IMR-90 (cell line): Measurements from ENCODE around the gene PAXX. TPM values are rescaled to one million over a fixed set of nuclear protein-coding genes. Genes with fewer than 3 reads are reported as not detected.
A peak's percentile ranks its signal among the peaks of the same experiment; 100 is the strongest.

Experiments used
- ATAC-seq: fragments of 200-7000 bp; cut with Tn5 transposase; 2 replicates; pipeline ENCODE4 v1.9.1; 2020; ENCODE audit warnings: low read depth, mild to moderate bottlenecking, moderate library complexity
- BruUV-seq: library from RNA; stranded (reverse); fragments of 400-500 nt; replicated peaks from 2 replicates; lab custom pipeline; 2021; lab: Mats Ljungman, UMichigan
- CTCF ChIA-PET: fragments of 300-600 bp; formaldehyde crosslinking; extraction: SDS; loops from one replicate; lab custom pipeline; 2021; ENCODE audit warnings: antibody characterized with exemption; lab: Yijun Ruan, JAX
- POLR2A ChIA-PET: fragments of 300-600 bp; sonication (Branson Sonifier 250); formaldehyde crosslinking; loops from one replicate; lab custom pipeline; 2022; ENCODE audit warnings: antibody characterized with exemption; ENCODE audit not compliant: unreplicated experiment; lab: Charles Lee
- DNase-seq: peaks from one replicate; pipeline ENCODE4 v3.0.0; 2013
- H2AFZ ChIP-seq: replicated peaks from 2 replicates; pipeline ENCODE3; 2013; ENCODE audit warnings: low read length, mild to moderate bottlenecking; ENCODE audit not compliant: poor library complexity
- H2AK5ac ChIP-seq: 2 replicates; pipeline ENCODE4 v1.6.1; 2013; ENCODE audit warnings: low read depth, low read length, inconsistent platforms
- H2AK9ac ChIP-seq: replicated peaks from 2 replicates; pipeline ENCODE3; 2013; ENCODE audit warnings: mild to moderate bottlenecking, low read depth, low read length, moderate library complexity; ENCODE audit not compliant: poor library complexity
- H2BK120ac ChIP-seq: 2 replicates; pipeline ENCODE4 v1.6.1; 2013; ENCODE audit warnings: low read depth, low read length, inconsistent platforms
- H2BK15ac ChIP-seq: 3 replicates; pipeline ENCODE4 v1.6.1; 2013; ENCODE audit warnings: low read depth, low read length, inconsistent platforms
- H2BK20ac ChIP-seq: 2 replicates; pipeline ENCODE4 v1.6.1; 2013; ENCODE audit warnings: low read depth, mild to moderate bottlenecking, inconsistent platforms, low read length, moderate library complexity
- H2BK5ac ChIP-seq: 2 replicates; pipeline ENCODE4 v1.6.1; 2013; ENCODE audit warnings: mild to moderate bottlenecking, low read depth, low read length, inconsistent platforms; ENCODE audit not compliant: poor library complexity, severe bottlenecking
- H3K14ac ChIP-seq: replicated peaks from 2 replicates; pipeline ENCODE4 v1.6.1; 2013; ENCODE audit warnings: low read depth, low read length, inconsistent platforms
- H3K18ac ChIP-seq: 2 replicates; pipeline ENCODE4 v1.6.1; 2013; ENCODE audit warnings: low read depth, low read length, control low read depth
- H3K23ac ChIP-seq: 2 replicates; pipeline ENCODE4 v1.6.1; 2013; ENCODE audit warnings: low read depth, low read length, inconsistent platforms
- H3K27ac ChIP-seq: 2 replicates; pipeline ENCODE4 v1.5.1; 2013; ENCODE audit warnings: mild to moderate bottlenecking, control low read depth, low read length; ENCODE audit not compliant: insufficient read depth
- H3K27me3 ChIP-seq: 2 replicates; pipeline ENCODE4 v1.6.1; 2013; ENCODE audit warnings: low read length; ENCODE audit not compliant: control insufficient read depth, insufficient read depth
- H3K36me3 ChIP-seq: 2 replicates; pipeline ENCODE4 v1.6.1; 2013; ENCODE audit warnings: low read length, mixed read lengths; ENCODE audit not compliant: control insufficient read depth, insufficient read depth
- H3K4ac ChIP-seq: 2 replicates; pipeline ENCODE4 v1.6.1; 2013; ENCODE audit warnings: low read depth, low read length, inconsistent platforms
- H3K4me1 ChIP-seq: 2 replicates; pipeline ENCODE4 v1.6.1; 2013; ENCODE audit warnings: low read length, mixed read lengths; ENCODE audit not compliant: control insufficient read depth, insufficient read depth
- H3K4me2 ChIP-seq: 2 replicates; pipeline ENCODE4 v1.6.1; 2013; ENCODE audit warnings: low read depth, mild to moderate bottlenecking, control low read depth, low read length, moderate library complexity
- H3K4me3 ChIP-seq: 2 replicates; pipeline ENCODE4 v1.5.1; 2013; ENCODE audit warnings: low read depth, mild to moderate bottlenecking, control low read depth, low read length, moderate library complexity; ENCODE audit not compliant: insufficient read depth
- H3K56ac ChIP-seq: 2 replicates; pipeline ENCODE4 v1.6.1; 2013; ENCODE audit warnings: low read length, inconsistent platforms; ENCODE audit not compliant: insufficient read depth; ENCODE audit errors: extremely low read depth
- H3K79me1 ChIP-seq, 2 experiments: 2 replicates each; pipeline ENCODE4 v1.6.1; 2013; ENCODE audit warnings: low read length in 2 of 2, inconsistent platforms in 1 of 2, low read depth in 1 of 2
- H3K9ac ChIP-seq: 2 replicates; pipeline ENCODE4 v1.6.1; 2013; ENCODE audit warnings: low read depth, low read length, control low read depth
- H3K9me1 ChIP-seq: 2 replicates; pipeline ENCODE4 v1.6.1; 2013; ENCODE audit warnings: low read length, inconsistent platforms; ENCODE audit not compliant: insufficient read depth
- H3K9me3 ChIP-seq: 2 replicates; pipeline ENCODE4 v1.6.1; 2013; ENCODE audit warnings: low read length; ENCODE audit not compliant: control insufficient read depth, insufficient read depth
- H4K20me1 ChIP-seq: 2 replicates; pipeline ENCODE4 v1.6.1; 2013; ENCODE audit warnings: low read length, inconsistent platforms; ENCODE audit not compliant: insufficient read depth
- H4K5ac ChIP-seq: 2 replicates; pipeline ENCODE4 v1.6.1; 2013; ENCODE audit warnings: mild to moderate bottlenecking, low read depth, low read length, control low read depth
- H4K8ac ChIP-seq, 2 experiments: 2 replicates each; pipeline ENCODE4 v1.6.1; 2013; ENCODE audit warnings: low read depth in 2 of 2, low read length in 2 of 2, control low read depth in 1 of 2, inconsistent platforms in 1 of 2
- H4K91ac ChIP-seq: 2 replicates; pipeline ENCODE4 v1.6.1; 2013; ENCODE audit warnings: low read depth, low read length, inconsistent platforms; ENCODE audit not compliant: insufficient read depth
- BHLHE40 ChIP-seq: fragments of 150-350 bp; IDR thresholded peaks from 2 replicates; pipeline ENCODE4 v1.6.1; 2016; ENCODE audit warnings: mild to moderate bottlenecking, low read depth, low read length
- CEBPB ChIP-seq: IDR thresholded peaks from 2 replicates; pipeline ENCODE4 v1.6.1; 2012; ENCODE audit warnings: low read depth, low read length, improper control_type of control experiment
- CHD1 ChIP-seq: IDR thresholded peaks from 2 replicates; pipeline ENCODE4 v1.6.1; 2012; ENCODE audit warnings: low read depth, low read length, improper control_type of control experiment
- MAFK ChIP-seq: IDR thresholded peaks from 2 replicates; pipeline ENCODE4 v1.6.1; 2012; ENCODE audit warnings: low read depth, low read length, improper control_type of control experiment
- MXI1 ChIP-seq: IDR thresholded peaks from 2 replicates; pipeline ENCODE4 v1.6.1; 2012; ENCODE audit warnings: low read depth, mild to moderate bottlenecking, low read length, moderate library complexity, borderline replicate concordance
- POLR2A ChIP-seq: IDR thresholded peaks from 2 replicates; pipeline ENCODE4 v1.6.1; 2012; ENCODE audit warnings: mild to moderate bottlenecking, low read depth, low read length
- USF2 ChIP-seq: fragments of 150-350 bp; IDR thresholded peaks from 2 replicates; pipeline ENCODE4 v1.6.1; 2017; ENCODE audit warnings: mild to moderate bottlenecking, antibody characterized with exemption, low read length, low read depth
- WGBS, 2 experiments: methylation state at CpG; one replicate each; pipeline versions ENCODE4 v1.1.5 to v1.1.7; 2013; ENCODE audit warnings: missing lambda C conversion rate in 2 of 2; ENCODE audit not compliant: insufficient read length in 1 of 2; ENCODE audit errors: extremely low coverage in 2 of 2; 5-methylcytosine and 5-hydroxymethylcytosine counted together
- dilution Hi-C: fragments of 300-500 bp; cut with HindIII; formaldehyde crosslinking; loops from one replicate; pipeline ENCODE4 v1.14.3; 2018; ENCODE audit warnings: low sequenced_read_pairs; ENCODE audit not compliant: unreplicated experiment
- in situ Hi-C: fragments of 300-500 bp; cut with MboI; formaldehyde crosslinking; loops from 3 replicates; pipeline ENCODE4 v1.14.3; 2019; ENCODE audit warnings: low sequenced_read_pairs, inconsistent platforms, mixed read lengths
- intact Hi-C: fragments of 100-400 bp; cut with micrococcal nuclease; formaldehyde crosslinking; loops from 2 replicates; pipeline ENCODE4 v1.10.0; 2022
- polyA plus RNA-seq, 3 experiments: library from polyadenylated mRNA; depleted of rRNA; stranded (reverse); fragments of >200 nt; gene quantifications; 2 replicates each; pipeline ENCODE4 v1.2.3, GENCODE V29; 2012; ENCODE audit warnings: low replicate concordance in 1 of 3
- total RNA-seq: library from RNA; depleted of rRNA; stranded (reverse); fragments of >200 nt; gene quantifications from 2 replicates; pipeline ENCODE4 v1.2.3, GENCODE V29; 2012

Gene PAXX
- total and polyA plus RNA-seq, 2 of the 4 experiments (the other 2 are of a cell fraction) = 5.7 to 24.6 TPM

GRCh38 chr9:136958898-136959850 is 33.0 kb upstream of the PAXX start:
- POLR2A ChIA-PET = no interaction called here
- Histone ChIP-seq H3K4me1 (no peaks in the 10 kb centered on the region), H3K14ac (no peak overlapping the region), H3K9ac (no peak overlapping the region), H3K23ac (no peak overlapping the region), H3K4me3 (no peak overlapping the region), H3K9me1 (peaks cover 2% of the 10 kb centered on the region; the same call in 1 of the 2 replicates), H3K79me1 (no peaks in the 10 kb centered on the region), H4K8ac (no peak overlapping the region), H3K9me3 (peaks cover 3% of the 10 kb centered on the region), H3K36me3 (no peaks in the 10 kb centered on the region), H4K5ac (no peak overlapping the region), H3K18ac (no peak overlapping the region), H2AK5ac (no peak overlapping the region), H2BK20ac (no peak overlapping the region), H3K4me2 (no peak overlapping the region), H2BK15ac (no peak overlapping the region), H3K27ac (no peak overlapping the region), H2AFZ (no peak overlapping the region), H3K56ac (no peak overlapping the region), H4K91ac (no peak overlapping the region), H2AK9ac (peak overlapping the region; percentile 65), H3K4ac (no peak overlapping the region), H3K27me3 (peaks cover 24% of the 10 kb centered on the region), H2BK5ac (no peak overlapping the region), H2BK120ac (no peak overlapping the region), H4K20me1 (no peaks in the 10 kb centered on the region)
- no peak for DNase-seq
- in situ Hi-C loops = no loop called here
- CTCF ChIA-PET = no interaction called here
- dilution Hi-C loops = no loop called here
- WGBS, 2 experiments = 100% methylated on average over 2 of the region's 28 CpGs; no CpG with 5 or more reads in 1 of the 2 experiments
- no peak for ATAC-seq
- BruUV-seq = no TSS peak
- intact Hi-C loops = no loop called here
- TF ChIP-seq USF2 (no peak), MAFK (no peak), MXI1 (no peak), CEBPB (no peak), POLR2A (no peak), BHLHE40 (no peak), CHD1 (no peak)
